GM18870 (cell line): ENCODE data around the gene NPR3.

Experiments used
- ATAC-seq: cut with Tn5 transposase; IDR thresholded peaks from one replicate; pipeline ENCODE4 v1.9.1; 2021; ENCODE audit warnings: moderate library complexity; ENCODE audit not compliant: unreplicated experiment

NPR3 gene

DNA sequence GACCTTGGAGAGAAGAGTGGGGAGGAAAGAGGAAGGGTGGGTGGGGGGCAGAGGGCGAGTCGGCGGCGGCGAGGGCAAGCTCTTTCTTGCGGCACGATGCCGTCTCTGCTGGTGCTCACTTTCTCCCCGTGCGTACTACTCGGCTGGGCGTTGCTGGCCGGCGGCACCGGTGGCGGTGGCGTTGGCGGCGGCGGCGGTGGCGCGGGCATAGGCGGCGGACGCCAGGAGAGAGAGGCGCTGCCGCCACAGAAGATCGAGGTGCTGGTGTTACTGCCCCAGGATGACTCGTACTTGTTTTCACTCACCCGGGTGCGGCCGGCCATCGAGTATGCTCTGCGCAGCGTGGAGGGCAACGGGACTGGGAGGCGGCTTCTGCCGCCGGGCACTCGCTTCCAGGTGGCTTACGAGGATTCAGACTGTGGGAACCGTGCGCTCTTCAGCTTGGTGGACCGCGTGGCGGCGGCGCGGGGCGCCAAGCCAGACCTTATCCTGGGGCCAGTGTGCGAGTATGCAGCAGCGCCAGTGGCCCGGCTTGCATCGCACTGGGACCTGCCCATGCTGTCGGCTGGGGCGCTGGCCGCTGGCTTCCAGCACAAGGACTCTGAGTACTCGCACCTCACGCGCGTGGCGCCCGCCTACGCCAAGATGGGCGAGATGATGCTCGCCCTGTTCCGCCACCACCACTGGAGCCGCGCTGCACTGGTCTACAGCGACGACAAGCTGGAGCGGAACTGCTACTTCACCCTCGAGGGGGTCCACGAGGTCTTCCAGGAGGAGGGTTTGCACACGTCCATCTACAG is 760 bp downstream of the NPR3 start:
- no peak for ATAC-seq

DNA sequence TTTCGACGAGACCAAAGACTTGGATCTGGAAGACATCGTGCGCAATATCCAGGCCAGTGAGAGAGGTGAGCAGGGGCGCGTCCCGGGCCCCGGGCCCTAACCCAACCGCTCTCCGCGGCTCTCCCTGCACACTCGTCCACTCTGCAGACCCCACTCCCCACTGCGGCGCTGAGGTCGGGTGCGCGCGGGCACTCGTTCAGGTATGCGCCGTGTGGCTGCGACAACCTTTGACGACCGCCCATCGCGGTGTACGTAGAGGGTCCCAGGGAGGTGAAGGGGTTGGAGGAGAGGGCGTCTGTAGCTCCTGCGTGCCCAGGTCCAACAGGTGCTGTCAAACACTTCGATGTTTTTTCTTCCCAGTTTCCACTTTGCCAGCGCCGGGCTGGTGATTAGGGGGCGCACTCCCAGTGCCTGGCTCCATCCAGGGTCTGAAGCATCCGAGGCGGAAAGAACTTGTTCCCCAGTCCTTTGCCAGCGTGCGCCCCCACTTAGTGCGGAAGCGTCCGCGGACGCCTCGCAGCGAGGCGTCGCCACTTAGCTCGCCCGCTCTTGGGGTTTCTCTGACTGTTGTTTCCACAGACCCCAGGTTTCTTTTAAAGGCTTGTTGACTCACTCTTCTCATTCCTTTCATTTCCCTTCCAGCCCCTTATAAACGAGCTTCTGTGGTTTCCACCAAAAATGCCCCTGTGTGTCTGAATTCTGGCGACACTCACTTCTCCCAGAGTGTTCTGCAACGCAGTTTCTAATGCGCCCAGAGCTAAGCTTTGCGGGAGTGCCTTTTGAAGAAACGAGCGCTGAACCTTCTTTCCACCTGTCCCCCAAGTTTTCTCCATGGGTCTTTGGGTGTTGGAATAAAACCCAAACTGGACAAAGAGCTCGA is 1.6 kb downstream of the NPR3 start:
- ATAC-seq, result no peak

DNA sequence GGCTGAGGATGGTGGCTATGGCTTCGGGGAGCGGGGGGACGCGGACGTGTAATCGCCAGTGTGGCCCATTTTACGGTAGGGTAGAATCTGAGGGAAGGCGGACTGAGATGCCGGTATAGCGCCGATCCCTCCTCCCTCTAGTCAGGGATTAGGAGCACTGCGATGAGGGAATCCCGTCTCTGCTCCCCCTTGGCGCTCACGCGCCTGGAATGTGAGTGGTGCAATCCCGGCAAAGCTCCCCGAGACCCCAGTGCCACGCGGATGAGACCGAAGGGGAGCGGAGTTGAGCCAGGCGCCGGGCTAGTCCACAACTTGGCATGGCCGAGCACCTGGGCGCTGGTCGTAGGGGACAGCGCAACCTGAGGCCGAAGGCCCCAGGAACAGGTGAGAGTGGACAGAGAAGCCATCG is 2.2 kb downstream of the NPR3 start:
- no peak for ATAC-seq

DNA sequence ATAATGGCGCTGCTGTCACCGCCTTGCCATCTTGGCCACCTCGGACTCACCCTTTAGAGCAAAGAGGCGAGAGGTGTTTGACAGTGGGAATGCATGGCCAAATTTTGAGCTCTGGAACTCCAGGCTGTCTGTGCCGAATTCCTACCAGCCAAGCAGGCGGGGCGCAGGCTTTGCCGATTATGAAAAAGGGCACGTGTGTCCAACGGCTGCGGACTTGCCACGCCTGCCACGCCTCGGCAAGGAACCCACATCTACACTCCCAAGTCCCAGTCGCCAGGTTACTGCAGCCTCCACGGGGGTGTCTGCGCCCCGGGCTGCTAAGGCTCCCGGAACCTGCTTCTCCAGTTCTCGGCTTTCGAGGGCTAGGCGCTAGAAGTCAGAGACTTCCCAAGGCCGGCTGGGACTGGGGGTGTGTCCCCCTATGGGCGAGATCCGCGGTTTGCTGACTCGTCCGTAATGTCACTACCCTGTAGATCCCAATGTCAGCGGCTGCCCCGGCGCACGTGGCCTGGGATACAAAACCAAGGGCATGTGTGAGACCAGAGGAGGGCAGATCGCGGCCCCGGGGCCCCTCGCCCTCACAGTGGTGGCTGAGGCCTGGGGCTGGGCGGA is 2.8 kb downstream of the NPR3 start:
- no peak for ATAC-seq

DNA sequence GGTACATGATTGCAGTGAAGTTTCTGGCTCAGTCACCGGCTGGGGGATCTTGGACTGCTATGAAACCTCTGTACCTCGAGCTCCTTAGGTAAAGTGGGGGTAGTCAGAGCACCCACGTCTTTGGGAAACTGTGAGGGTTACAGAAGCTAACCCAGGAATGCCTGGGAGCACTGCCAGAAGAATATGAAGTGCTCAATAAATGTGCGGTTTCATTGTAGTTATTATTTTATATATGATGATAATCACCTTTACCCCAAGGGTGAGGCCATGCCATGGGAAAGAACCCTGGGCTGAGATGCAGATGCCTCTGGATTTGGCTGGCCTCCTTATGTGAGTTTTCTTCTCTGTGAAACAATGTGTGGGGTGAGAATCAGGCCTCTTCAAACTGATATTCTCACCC is 3.7 kb downstream of the NPR3 start:
- ATAC-seq, result no peak

DNA sequence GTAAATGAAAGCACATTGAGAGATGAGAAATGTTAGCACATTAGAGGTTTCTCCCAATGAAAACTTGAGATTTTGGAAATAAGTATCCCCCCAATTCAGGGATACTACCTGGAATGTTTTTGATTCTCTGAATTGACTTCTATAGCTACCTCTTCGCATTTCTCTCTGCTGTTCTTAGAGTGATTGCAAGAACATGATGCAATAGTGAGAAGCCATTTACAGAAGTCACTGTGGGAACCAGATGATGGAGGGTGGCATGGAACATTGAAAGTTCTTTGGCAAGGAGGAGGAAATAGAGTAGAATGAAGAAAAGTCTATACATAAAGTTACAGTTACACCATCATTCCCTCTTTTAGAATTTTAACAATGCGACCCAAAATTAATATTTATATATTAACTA is 9.2 kb downstream of the NPR3 start:
- no peak for ATAC-seq

DNA sequence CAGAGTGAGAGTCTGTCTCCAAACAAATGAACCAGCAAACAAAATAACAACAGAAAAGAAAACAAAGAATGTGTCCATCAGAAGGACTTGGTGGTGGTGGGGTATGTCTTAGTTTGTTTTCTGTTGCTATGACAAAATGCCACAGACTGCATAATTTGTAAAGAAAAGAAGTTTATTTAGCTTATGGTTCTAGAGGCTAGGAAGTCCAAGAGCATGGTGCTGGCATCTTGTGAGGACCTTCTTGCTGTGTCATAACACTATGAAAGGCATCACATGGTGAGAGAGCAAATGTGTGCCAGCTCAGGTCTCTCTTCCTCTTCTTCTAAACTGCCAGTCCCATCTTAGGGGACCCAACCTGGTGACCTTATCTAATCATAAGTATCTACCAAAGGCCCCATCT is 10.5 kb downstream of the NPR3 start:
- no peak for ATAC-seq

DNA sequence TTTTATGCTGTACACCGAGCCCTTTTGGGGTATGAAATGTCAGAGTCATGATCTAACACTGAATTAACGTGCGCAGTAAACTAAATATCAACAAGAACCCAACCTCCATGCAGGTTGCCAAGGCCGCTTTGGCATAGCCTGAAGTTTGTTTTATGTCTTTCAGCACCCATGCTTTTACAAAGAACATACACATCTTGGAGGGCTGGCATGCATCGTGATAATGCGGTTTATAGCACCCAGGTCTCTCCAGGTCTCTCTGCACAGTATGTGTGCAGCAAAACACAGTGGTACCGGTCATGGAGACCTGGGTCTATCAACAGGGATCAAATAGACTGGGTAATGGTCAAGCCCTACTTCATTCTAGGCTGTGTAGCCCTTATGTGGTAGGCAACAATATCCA is 11.8 kb downstream of the NPR3 start:
- ATAC-seq, result no peak

DNA sequence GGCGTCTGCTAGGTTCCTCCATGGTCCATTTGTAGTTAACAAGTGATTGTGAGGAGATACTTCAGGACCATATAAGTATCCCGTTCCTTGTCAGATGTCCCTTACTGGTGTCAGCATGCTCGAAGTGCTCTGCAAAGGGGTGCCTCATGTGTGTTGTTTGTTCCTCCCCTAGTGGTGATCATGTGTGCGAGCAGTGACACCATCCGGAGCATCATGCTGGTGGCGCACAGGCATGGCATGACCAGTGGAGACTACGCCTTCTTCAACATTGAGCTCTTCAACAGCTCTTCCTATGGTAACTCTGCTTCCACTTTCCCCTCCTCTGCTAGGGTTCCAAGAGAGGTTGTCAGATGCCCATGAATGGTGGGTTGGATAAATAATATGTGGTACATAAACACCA is 13.4 kb downstream of the NPR3 start:
- ATAC-seq, result no peak

DNA sequence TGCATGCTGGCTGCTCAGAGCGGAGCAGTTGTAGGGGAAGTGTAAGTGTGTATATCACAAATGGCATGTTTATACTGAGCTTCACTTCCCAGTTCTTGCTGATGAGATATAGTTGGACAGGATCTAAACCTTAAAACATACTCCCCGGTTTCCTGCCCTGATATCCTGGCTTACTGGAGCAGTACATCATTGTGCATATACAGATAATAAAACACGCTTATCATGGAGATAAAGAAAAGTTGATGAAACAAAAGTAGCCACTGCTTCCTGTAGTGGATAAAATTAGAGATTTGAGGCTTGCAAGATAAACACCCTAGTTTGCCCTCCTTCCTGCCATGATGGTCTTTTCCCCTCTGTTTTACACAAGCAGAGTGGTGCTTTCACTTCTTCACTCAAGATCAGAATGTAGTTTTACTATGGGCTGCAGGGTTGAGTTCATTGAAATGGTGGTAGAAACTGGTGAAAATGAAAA is 15.0 kb downstream of the NPR3 start:
- no peak for ATAC-seq

DNA sequence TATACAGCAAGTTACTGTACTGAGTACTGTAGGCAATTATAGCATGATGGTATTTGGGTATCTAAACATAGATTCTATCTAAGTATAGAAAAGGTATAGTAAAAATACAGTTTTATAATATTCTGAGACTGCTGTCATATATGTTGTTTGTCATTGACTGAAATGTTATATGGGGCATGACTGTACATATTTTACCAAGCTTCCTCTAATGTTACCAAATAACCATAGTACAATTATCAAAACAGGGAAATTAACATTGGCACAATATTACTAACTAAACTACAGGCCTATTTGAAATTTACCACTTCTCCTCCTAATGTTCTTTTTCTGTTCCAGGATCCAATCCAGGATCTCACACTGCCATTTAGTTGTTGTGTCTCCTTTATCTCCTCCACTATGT is 18.5 kb downstream of the NPR3 start:
- no peak for ATAC-seq

DNA sequence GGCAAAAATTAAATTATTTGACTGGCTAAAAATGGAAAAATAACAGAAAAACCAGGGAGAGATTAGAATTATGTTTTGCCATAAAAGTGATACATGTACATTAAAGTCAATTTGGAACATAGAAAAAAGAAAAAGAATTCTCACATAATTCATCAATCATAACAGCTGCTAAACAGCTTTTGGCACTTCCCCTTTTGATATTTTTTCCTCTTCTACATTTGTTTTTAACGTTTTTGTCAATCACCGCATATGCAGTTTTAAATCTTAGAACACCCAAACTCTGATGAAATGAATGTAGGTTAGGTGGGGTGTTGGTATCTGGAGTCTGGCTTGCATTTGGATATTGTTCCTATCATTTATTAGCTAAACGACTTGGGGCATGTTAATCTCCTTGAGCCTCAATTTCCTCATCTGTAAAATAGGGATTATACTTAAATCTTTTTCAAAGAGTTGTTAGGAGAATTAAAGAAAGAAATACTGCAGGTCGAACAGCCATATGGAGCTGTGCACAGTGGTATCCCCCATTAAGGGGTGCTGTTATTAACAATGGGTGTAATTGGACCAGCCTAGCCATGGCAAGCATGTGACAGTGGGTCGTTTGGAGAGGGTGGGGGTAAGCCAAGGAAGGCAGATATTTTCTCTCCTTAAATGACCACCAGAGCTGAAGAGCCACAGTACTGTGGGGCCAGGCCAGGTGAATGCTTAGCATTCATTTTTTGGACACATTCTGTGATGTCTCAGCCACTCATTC is 22.6 kb downstream of the NPR3 start:
- ATAC-seq, result no peak

DNA sequence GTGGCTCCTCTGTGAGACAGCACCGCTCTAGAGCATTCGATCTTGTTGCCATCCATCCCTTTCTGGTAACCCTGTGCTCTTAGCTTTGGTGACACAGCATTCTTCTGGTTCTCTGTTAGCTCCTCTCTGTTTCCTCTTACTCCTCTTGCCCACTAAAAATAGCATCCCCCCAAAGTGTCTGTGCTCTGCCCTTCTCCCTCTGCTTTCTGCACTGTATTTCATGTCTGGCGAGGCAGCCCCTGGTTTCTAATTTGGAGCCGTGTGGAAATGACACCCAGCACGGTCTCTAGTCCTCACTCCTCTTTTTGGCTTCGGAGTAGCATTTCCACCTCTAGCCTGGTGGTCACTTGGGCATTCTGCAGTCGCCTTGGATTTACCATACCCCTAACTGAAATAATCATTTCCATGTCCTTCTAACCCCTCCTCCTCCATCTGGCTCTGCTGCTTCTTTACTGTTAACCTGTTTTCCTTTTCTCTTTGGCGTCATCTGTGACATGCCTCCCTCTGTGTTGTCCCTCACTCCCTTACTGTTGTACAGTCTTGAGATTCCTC is 23.8 kb downstream of the NPR3 start:
- no peak for ATAC-seq

DNA sequence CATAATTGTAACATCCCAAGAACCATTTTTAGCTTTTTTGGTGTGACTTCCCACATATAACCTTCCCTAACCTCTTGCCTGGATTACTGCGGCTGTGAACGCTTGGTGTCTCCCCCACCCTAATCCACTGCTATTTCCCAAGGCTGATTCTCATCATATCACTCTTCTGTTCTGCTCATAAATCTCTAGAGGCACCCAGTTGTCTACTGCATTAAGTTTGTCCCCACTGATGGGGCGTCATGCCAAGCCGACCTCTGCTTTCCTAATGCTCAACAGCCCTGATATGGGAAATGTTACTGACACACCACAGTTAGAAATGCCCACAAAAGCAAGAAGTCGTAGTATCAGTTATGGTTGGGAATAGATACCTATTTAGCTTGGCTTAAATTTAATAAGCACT is 24.4 kb downstream of the NPR3 start:
- no peak for ATAC-seq

DNA sequence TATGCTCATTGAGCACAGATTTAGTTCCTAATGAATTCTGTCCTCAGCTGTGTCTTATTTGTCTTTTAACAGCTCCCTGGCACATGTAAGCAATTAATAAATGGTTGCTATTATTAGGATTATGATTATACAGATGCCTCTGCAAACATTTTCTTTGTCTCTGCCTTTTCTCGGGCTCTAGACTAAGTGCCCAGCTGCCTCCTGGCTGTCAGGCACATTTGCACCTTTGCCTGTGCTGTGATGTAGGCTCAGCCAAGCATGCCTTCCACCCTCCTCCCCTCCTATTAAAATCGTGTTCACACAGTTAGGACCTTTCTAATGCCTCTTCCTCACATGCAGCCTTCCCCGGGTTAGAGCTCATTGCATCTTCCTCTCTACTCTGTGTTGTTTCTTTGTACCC is 25.7 kb downstream of the NPR3 start:
- ATAC-seq, result no peak

DNA sequence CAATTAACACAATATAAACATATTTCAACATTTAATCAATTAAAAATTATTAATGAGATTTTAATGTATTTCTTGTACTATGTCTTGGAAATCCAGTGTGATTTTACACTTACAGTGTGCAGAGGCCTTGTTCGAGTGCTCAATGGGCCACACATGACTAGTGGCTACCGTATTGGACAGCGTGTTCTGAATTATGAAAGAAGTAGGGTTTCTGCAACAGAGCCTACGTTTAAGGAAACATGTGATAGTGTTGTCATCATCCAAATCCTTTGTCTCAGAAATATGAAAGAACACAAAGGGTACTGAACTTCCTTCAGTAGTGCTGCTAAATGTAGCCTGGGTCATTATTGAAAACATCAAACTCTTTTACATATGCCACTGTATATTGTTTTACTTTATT is 29.5 kb downstream of the NPR3 start:
- ATAC-seq, result no peak

DNA sequence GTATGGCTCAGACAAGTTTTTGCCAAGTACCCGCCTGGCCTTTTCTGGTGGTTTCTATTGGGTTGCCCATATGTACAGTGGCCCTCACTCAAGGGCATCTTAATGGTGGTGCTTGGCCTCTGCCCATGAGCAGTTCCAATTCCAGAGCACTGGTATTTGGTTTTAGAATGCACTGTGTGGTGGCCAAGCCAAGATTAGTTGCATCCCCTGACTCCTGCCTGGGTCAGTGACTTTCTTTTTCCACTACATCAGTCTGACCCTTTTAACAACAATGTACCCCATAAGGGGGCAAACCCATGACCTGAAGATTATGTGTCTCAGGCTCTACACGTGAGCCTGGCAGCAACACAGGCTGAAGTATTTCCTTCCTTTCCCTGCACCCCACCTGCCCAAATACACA is 34.2 kb downstream of the NPR3 start:
- no peak for ATAC-seq

DNA sequence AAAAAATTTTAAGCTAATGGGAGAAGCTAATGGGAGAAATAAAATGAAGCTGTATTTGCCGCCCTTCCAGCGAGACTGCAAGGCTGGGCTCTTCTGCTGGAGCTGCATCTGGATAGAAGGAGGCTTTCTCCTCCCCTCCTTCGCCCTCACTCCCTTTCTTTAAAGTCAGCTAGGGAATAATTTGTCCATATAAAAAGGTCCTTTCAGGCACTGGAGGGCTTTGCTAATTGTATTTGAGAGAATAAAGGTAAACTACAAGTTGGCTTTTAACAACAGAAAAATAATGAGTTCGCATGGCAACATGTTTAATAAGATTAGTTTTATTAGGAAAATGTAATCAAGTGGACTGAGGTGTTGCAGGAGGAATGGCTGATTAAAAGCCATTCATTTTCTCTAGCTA is 41.3 kb downstream of the NPR3 start:
- no peak for ATAC-seq

DNA sequence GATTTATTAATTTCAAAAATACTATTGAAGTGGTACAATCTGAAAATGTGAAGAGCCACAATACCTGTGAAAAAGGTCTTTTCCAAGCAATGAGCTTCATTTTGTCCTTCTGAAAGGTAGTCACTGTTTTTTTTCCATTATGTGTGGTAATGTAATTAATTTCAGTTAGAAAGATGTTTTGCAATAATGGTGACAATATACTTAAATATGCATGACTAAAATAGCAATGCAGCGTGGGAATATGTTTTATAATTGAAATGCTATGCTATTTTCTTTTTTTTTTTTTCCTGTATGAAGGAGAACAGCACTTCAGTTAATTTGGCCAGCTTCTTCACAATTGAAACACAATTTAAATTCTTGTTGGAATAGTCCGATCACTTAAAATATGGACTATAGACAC is 41.9 kb downstream of the NPR3 start:
- no peak for ATAC-seq

DNA sequence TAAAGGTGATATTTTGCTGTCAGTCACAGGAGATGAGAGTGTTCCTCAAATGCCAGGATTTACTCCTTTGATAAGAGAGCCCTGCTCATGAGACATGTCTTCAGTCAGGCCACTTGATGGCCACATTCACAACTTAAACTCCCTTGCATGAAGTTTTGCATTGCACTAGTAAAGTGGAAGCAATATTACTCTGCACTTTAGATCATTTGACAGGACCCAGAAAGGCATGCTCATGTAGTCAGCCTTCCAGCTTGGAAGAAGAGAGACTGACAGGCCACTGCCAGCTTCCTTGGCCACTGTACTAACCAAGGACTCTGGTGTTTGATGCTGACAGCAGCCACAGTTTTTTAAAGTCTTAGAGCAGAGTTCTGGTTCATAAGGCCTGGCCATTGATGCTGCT is 42.6 kb downstream of the NPR3 start:
- no peak for ATAC-seq

DNA sequence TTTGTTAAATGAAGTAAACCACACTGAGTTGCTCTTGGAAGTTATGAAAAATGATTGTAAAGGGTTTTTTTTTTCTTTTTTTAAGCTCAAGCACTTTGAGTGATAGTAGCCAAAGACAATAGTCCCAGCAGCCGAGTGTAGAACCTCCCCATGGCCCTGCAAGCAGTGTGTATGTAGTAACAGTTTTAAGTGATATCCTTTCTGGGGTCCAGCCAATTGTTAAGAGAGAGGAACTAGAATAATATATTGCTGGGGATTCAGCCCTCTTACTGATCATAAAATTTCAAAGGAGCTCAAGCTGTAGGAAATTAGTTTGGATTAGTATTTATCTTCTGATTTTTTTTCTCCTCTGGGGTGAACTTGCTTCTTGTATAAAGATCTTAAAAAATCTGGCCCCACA is 43.2 kb downstream of the NPR3 start:
- ATAC-seq, result no peak
